A549 (cell line): Measurements from ENCODE around the gene MT1B. TPM values are rescaled to one million over a fixed set of nuclear protein-coding genes. Genes with fewer than 3 reads are reported as not detected.

Experiments used
- ATAC-seq, 2 experiments: fragments of 200-7000 bp in 1 of 2; fragments of >200 bp in 1 of 2; cut with Nextera tagmentation in 1 of 2; cut with Tn5 transposase in 1 of 2; 3 replicates each; pipeline versions ENCODE4 v1.8.0 to v1.9.1; 2018 to 2020; ENCODE audit warnings: mild to moderate bottlenecking in 1 of 2, moderate library complexity in 1 of 2
- CTCF ChIA-PET: fragments of 300-600 bp; sonication (Branson Sonifier 250); formaldehyde crosslinking; extraction: SDS; loops from one replicate; lab custom pipeline; 2021; ENCODE audit warnings: antibody characterized with exemption, inconsistent platforms; lab: Yijun Ruan, JAX
- POLR2A ChIA-PET: fragments of 350-600 bp; formaldehyde crosslinking; extraction: SDS; loops from one replicate; lab custom pipeline; 2021; ENCODE audit warnings: antibody characterized with exemption, inconsistent platforms; lab: Yijun Ruan, JAX
- DNase-seq, 2 experiments: peaks; one replicate each; pipeline versions ENCODE4 v3.0.0 to v3.0.0-alpha.2; 2011 to 2016; ENCODE audit warnings: low read depth in 1 of 2, low spot score in 1 of 2
- FAIRE-seq: peaks from 2 replicates; lab custom pipeline; 2011; peaks lifted over from hg19 to GRCh38; lab: Jason Lieb, UNC
- H3K27ac ChIP-seq, 2 experiments: fragments of >200 bp; sonication (Bioruptor Twin); formaldehyde crosslinking; 3 replicates each; pipeline ENCODE4 v1.5.1; 2016 to 2017
- H3K4me1 ChIP-seq: fragments of >200 bp; sonication (Bioruptor Twin); formaldehyde crosslinking; 3 replicates; pipeline ENCODE4 v1.6.1; 2016
- H3K4me2 ChIP-seq: fragments of >200 bp; sonication (Bioruptor Twin); formaldehyde crosslinking; 3 replicates; pipeline ENCODE4 v1.6.1; 2016
- H3K4me3 ChIP-seq: fragments of >200 bp; sonication (Bioruptor Twin); formaldehyde crosslinking; 3 replicates; pipeline ENCODE4 v1.5.1; 2016
- H3K9me3 ChIP-seq: fragments of >200 bp; sonication (Bioruptor Twin); formaldehyde crosslinking; 3 replicates; pipeline ENCODE4 v1.6.1; 2016
- CEBPB ChIP-seq, 2 experiments: fragments of >200 bp in 1 of 2; sonication (Bioruptor Twin) in 1 of 2; formaldehyde crosslinking in 1 of 2; IDR thresholded peaks; 2 replicates each; pipeline ENCODE4 v1.6.1; 2012 to 2016
- CHD2 ChIP-seq: fragments of 150-350 bp; IDR thresholded peaks from 2 replicates; pipeline ENCODE4 v1.6.1; 2014; ENCODE audit warnings: low read length; ENCODE audit not compliant: partially characterized antibody
- E2F6 ChIP-seq: IDR thresholded peaks from 2 replicates; pipeline ENCODE4 v1.6.1; 2012; ENCODE audit warnings: low read depth, borderline replicate concordance
- EHF ChIP-seq: fragments of 250-450 bp; sonication (Bioruptor Pico); IDR thresholded peaks from 2 replicates; pipeline ENCODE4 v1.5.0; 2020; ENCODE audit warnings: mild to moderate bottlenecking
- ELK1 ChIP-seq: fragments of 150-350 bp; IDR thresholded peaks from 2 replicates; pipeline ENCODE4 v1.6.1; 2014; ENCODE audit warnings: low read depth, mild to moderate bottlenecking, low read length
- HEYL ChIP-seq: fragments of 250-450 bp; sonication (Bioruptor Pico); IDR thresholded peaks from 2 replicates; pipeline ENCODE4 v1.8.0; 2021; ENCODE audit warnings: mild to moderate bottlenecking, moderate library complexity
- HMGXB4 ChIP-seq: fragments of 250-450 bp; sonication (Bioruptor Pico); IDR thresholded peaks from 2 replicates; pipeline ENCODE4 v1.5.0; 2021; ENCODE audit warnings: mild to moderate bottlenecking, moderate library complexity, borderline replicate concordance
- HOXA7 ChIP-seq: fragments of 250-450 bp; sonication (Bioruptor Pico); IDR thresholded peaks from 2 replicates; pipeline ENCODE4 v1.5.0; 2020; ENCODE audit warnings: mild to moderate bottlenecking, moderate library complexity
- JUN ChIP-seq, 2 experiments: fragments of >200 bp; sonication (Bioruptor Twin); formaldehyde crosslinking; IDR thresholded peaks; 2 replicates in 1 of 2; 3 replicates in 1 of 2; pipeline ENCODE4 v1.6.1; 2016 to 2017
- MAX ChIP-seq: IDR thresholded peaks from 2 replicates; pipeline ENCODE4 v1.6.1; 2012
- MYC ChIP-seq: IDR thresholded peaks from 2 replicates; pipeline ENCODE4 v1.6.1; 2012; ENCODE audit warnings: mild to moderate bottlenecking, inconsistent platforms, low read length, improper control_type of control experiment, borderline replicate concordance
- PHF8 ChIP-seq: fragments of 200-600 bp; sonication (generic); IDR thresholded peaks from 2 replicates; pipeline ENCODE4 v1.6.1; 2016; ENCODE audit warnings: low read depth, mild to moderate bottlenecking, antibody characterized with exemption, moderate library complexity, borderline replicate concordance
- RAD21 ChIP-seq, 2 experiments: fragments of >200 bp in 1 of 2; sonication (Bioruptor Twin) in 1 of 2; formaldehyde crosslinking in 1 of 2; IDR thresholded peaks in 1 of 2; conservative IDR thresholded peaks in 1 of 2; 2 replicates in 1 of 2; 3 replicates in 1 of 2; pipeline ENCODE4 v1.6.1; 2012 to 2018; ENCODE audit warnings: inconsistent platforms in 1 of 2
- RNF2 ChIP-seq: fragments of 200-600 bp; sonication (generic); IDR thresholded peaks from 2 replicates; pipeline ENCODE4 v1.6.1; 2016; ENCODE audit warnings: low read depth, mild to moderate bottlenecking, antibody characterized with exemption, moderate library complexity, borderline replicate concordance
- TFCP2L1 ChIP-seq: fragments of 250-450 bp; sonication (Bioruptor Pico); IDR thresholded peaks from 2 replicates; pipeline ENCODE4 v1.5.0; 2021; ENCODE audit warnings: mild to moderate bottlenecking
- USF2 ChIP-seq: fragments of 450-650 bp; IDR thresholded peaks from 2 replicates; pipeline ENCODE4 v1.6.1; 2014; ENCODE audit warnings: antibody characterized with exemption
- ZFP36 ChIP-seq: fragments of 450-650 bp; IDR thresholded peaks from 2 replicates; pipeline ENCODE4 v1.6.1; 2014; ENCODE audit warnings: borderline replicate concordance; ENCODE audit not compliant: partially characterized antibody
- ZNF302 ChIP-seq: fragments of 250-450 bp; sonication (Bioruptor Pico); IDR thresholded peaks from 2 replicates; pipeline ENCODE4 v1.9.0; 2021; ENCODE audit warnings: inconsistent platforms, mild to moderate bottlenecking, moderate library complexity
- WGBS: methylation state at CpG from one replicate; pipeline ENCODE4 v1.1.6; 2017; ENCODE audit errors: missing lambda C conversion rate; 5-methylcytosine and 5-hydroxymethylcytosine counted together
- polyA plus RNA-seq, 4 experiments: library from polyadenylated mRNA; depleted of rRNA in 3 of 4; stranded (reverse); fragments of >200 nt; fragmentation: RNase III in 1 of 4; extraction: RNeasy Plus Mini Kit Qiagen cat#74134 plus additional on column Dnase treatment in 1 of 4; gene quantifications; 2 replicates in 3 of 4; 3 replicates in 1 of 4; pipeline ENCODE4 v1.2.3, GENCODE V29; 2011 to 2017

MT1B gene
- polyA plus RNA-seq, 2 of the 4 experiments (the other 2 are of a cell fraction) = not detected

GRCh38 chr16:56658327-56658875, 6.7 kb downstream of the MT1B start:
- ChIA-PET CTCF (interaction anchor here (0.8 to 25.6 kb wide), 5 partner anchors 14 to 145 kb away, joined by 3 to 340 read pairs (median 4); partner anchors contain the start of gene MT2A), POLR2A (interaction anchor here (0.6 to 1.2 kb wide), 6 partner anchors 15 to 249 kb away, joined by 3 to 16 read pairs (median 4); partner anchors contain the start of genes MT1X and MT2A)
- no peak for FAIRE-seq

GRCh38 chr16:56662357-56663354, 11.0 kb downstream of the MT1B start:
- no peak for TF ChIP-seq EHF (CRISPR knock-in tag)
- TF ChIP-seq CEBPB (IDR thresholded peaks at IDR 0.05) = no peak
- no peak for TF ChIP-seq HMGXB4 (CRISPR knock-in tag)
- TF ChIP-seq PHF8 = no peak
- no peaks in the 10 kb centered on the region for H3K4me1 ChIP-seq
- 86% methylated on average over 46 of the region's 48 CpGs for WGBS
- ChIA-PET CTCF (interaction anchor here (0.6 to 3.8 kb wide), 4 partner anchors 15 to 285 kb away, joined by 3 to 15 read pairs (median 3); no protein-coding TSS in a partner anchor), POLR2A (no interaction called here)
- H3K9me3 ChIP-seq = no peaks in the 10 kb centered on the region
- no peak overlapping the region for H3K4me2 ChIP-seq
- FAIRE-seq (no peak), ATAC-seq (no peak), DNase-seq (no peak)
- H3K4me3 ChIP-seq = no peak overlapping the region
- H3K27ac ChIP-seq = no peak overlapping the region

More at GRCh38 chr16:56658327-56658875, 6.7 kb downstream of the MT1B start:
- ATAC-seq = no peak
- Histone ChIP-seq H3K4me2 (peak overlapping the region; percentile 87), H3K4me3 (peak overlapping the region; percentile 56; the same call in 2 of the 3 replicates), H3K4me1 (peaks cover 6% of the 10 kb centered on the region; the same call in 2 of the 3 replicates), H3K27ac (peak overlapping the region; percentile 75 to 83; a peak in 5 of 6 replicates), H3K9me3 (no peaks in the 10 kb centered on the region)
- 88% methylated on average over 10 of the region's 10 CpGs for WGBS
- no peak for TF ChIP-seq HOXA7 (CRISPR knock-in tag)
- TF ChIP-seq E2F6 = no peak
- TF ChIP-seq ELK1 = no peak
- TF ChIP-seq ZNF302 (CRISPR knock-in tag) = no peak
- no peak for TF ChIP-seq JUN (IDR thresholded peaks at IDR 0.05)
- TF ChIP-seq RAD21 (conservative IDR thresholded peaks at IDR 0.05 in 1 of 2, IDR thresholded peaks at IDR 0.05 in 1 of 2) = no peak
- no peak for TF ChIP-seq ZFP36
- TF ChIP-seq MYC = no peak
- TF ChIP-seq RNF2 = no peak
- TF ChIP-seq TFCP2L1 (CRISPR knock-in tag) = no peak
- TF ChIP-seq CHD2 = no peak
- no peak for TF ChIP-seq MAX
- no peak for TF ChIP-seq HEYL
- TF ChIP-seq USF2 = no peak
- DNase-seq = no peak
